SK-N-SH (cell line): ENCODE measurements around the gene SMC1A. TPM values are rescaled to one million over a fixed set of nuclear protein-coding genes. Genes with fewer than 3 reads are reported as not detected.

ENCODE experiments used
- CTCF ChIA-PET: fragments of 300-600, 350-600 bp; formaldehyde crosslinking; extraction: SDS; loops from one replicate; lab custom pipeline; 2021; lab: Yijun Ruan, JAX
- POLR2A ChIA-PET: fragments of 350-600 bp; sonication (Branson Sonifier 250); formaldehyde crosslinking; extraction: SDS; loops from one replicate; lab custom pipeline; 2020; ENCODE audit warnings: antibody characterized with exemption, inconsistent platforms; lab: Yijun Ruan, JAX
- DNase-seq: peaks from one replicate; pipeline ENCODE4 v3.0.0; 2012
- H2AFZ ChIP-seq: fragments of 200-600 bp; sonication (generic); 2 replicates; pipeline ENCODE4 v1.8.1; 2016; ENCODE audit warnings: antibody characterized with exemption, mild to moderate bottlenecking, low read depth
- H3F3A ChIP-seq: fragments of 200-600 bp; sonication (generic); replicated peaks from 2 replicates; pipeline ENCODE3; 2016; ENCODE audit warnings: antibody characterized with exemption, mild to moderate bottlenecking; ENCODE audit not compliant: insufficient read depth
- H3K27ac ChIP-seq, 2 experiments: fragments of 200-500 bp in 1 of 2; fragments of 200-600 bp in 1 of 2; sonication (Bioruptor generic) in 1 of 2; sonication (generic), shearing (Covaris generic) in 1 of 2; 2 replicates each; pipeline versions ENCODE4 v1.5.1 to v1.6.1; 2014 to 2016; ENCODE audit warnings: low read depth in 2 of 2, inconsistent platforms in 1 of 2, low read length in 1 of 2, mild to moderate bottlenecking in 1 of 2, mixed read lengths in 1 of 2
- H3K27me3 ChIP-seq: fragments of 200-600 bp; sonication (generic), shearing (Covaris generic); 2 replicates; pipeline ENCODE4 v1.6.1; 2016; ENCODE audit warnings: mixed run types; ENCODE audit not compliant: insufficient read depth
- H3K36me3 ChIP-seq, 2 experiments: fragments of 200-500 bp in 1 of 2; fragments of 200-600 bp in 1 of 2; sonication (Bioruptor generic) in 1 of 2; sonication (generic) in 1 of 2; replicated peaks in 1 of 2; 2 replicates each; pipeline versions ENCODE3 to v1.5.1; 2014 to 2016; ENCODE audit warnings: low read length in 1 of 2, mild to moderate bottlenecking in 1 of 2; ENCODE audit not compliant: insufficient read depth in 2 of 2, control insufficient read depth in 1 of 2
- H3K4me1 ChIP-seq, 2 experiments: fragments of 200-500 bp in 1 of 2; fragments of 200-600 bp in 1 of 2; sonication (Bioruptor generic) in 1 of 2; sonication (generic), shearing (Covaris generic) in 1 of 2; 2 replicates each; pipeline versions ENCODE4 v1.5.1 to v1.6.1; 2014 to 2016; ENCODE audit warnings: low read depth in 1 of 2, low read length in 1 of 2, mixed run types in 1 of 2; ENCODE audit not compliant: insufficient read depth in 2 of 2, control insufficient read depth in 1 of 2
- H3K4me2 ChIP-seq: fragments of 200-600 bp; sonication (generic), shearing (Covaris generic); 2 replicates; pipeline ENCODE4 v1.6.1; 2017; ENCODE audit warnings: mixed run types
- H3K4me3 ChIP-seq, 2 experiments: fragments of 200-500 bp in 1 of 2; fragments of 200-600 bp in 1 of 2; sonication (Bioruptor generic) in 1 of 2; sonication (generic), shearing (Covaris generic) in 1 of 2; 2 replicates each; pipeline versions ENCODE4 v1.5.1 to v1.8.1; 2014 to 2016; ENCODE audit warnings: low read depth in 2 of 2, inconsistent platforms in 1 of 2, low read length in 1 of 2, mild to moderate bottlenecking in 1 of 2, mixed read lengths in 1 of 2, moderate library complexity in 1 of 2
- H3K79me2 ChIP-seq: fragments of 200-600 bp; sonication (generic); 2 replicates; pipeline ENCODE4 v1.8.1; 2017; ENCODE audit warnings: mild to moderate bottlenecking; ENCODE audit not compliant: insufficient read depth
- H3K9ac ChIP-seq: fragments of 200-600 bp; sonication (generic); 2 replicates; pipeline ENCODE4 v1.6.1; 2017; ENCODE audit warnings: mixed run types
- H3K9me2 ChIP-seq: fragments of 200-600 bp; sonication (generic); 2 replicates; pipeline ENCODE4 v1.6.1; 2017; ENCODE audit warnings: mixed run types
- H3K9me3 ChIP-seq: fragments of 200-600 bp; sonication (generic); 2 replicates; pipeline ENCODE4 v1.6.1; 2017; ENCODE audit warnings: mixed run types, mild to moderate bottlenecking, moderate library complexity
- H4K20me1 ChIP-seq: fragments of 200-600 bp; sonication (generic); 2 replicates; pipeline ENCODE4 v1.6.1; 2017; ENCODE audit warnings: mild to moderate bottlenecking, mixed run types; ENCODE audit not compliant: insufficient read depth
- CTCF ChIP-seq: fragments of 200-600 bp; sonication (generic); IDR thresholded peaks from 2 replicates; pipeline ENCODE4 v1.6.1; 2017; ENCODE audit warnings: antibody characterized with exemption, mild to moderate bottlenecking, moderate library complexity
- EP300 ChIP-seq, 2 experiments: IDR thresholded peaks; 2 replicates each; pipeline versions ENCODE4 v1.4.0 to v1.6.1; 2012; ENCODE audit warnings: borderline replicate concordance in 1 of 2, low read depth in 1 of 2, low read length in 1 of 2
- EZH2phosphoT487 ChIP-seq: fragments of 200-600 bp; sonication (generic); IDR thresholded peaks from 2 replicates; pipeline ENCODE4 v1.6.1; 2017; ENCODE audit warnings: low read depth, mixed run types, mild to moderate bottlenecking, antibody characterized with exemption, moderate library complexity, borderline replicate concordance
- FOSL2 ChIP-seq: IDR thresholded peaks from 2 replicates; pipeline ENCODE4 v1.4.0; 2012; ENCODE audit warnings: low read depth, mild to moderate bottlenecking, moderate library complexity, borderline replicate concordance
- FOXJ3 ChIP-seq: sonication (generic); formaldehyde crosslinking; IDR thresholded peaks from 2 replicates; pipeline ENCODE4 v1.5.1; 2020; ENCODE audit warnings: mild to moderate bottlenecking, missing genetic modification reagents
- FOXM1 ChIP-seq: IDR thresholded peaks from 2 replicates; pipeline ENCODE4 v1.4.0; 2012; ENCODE audit warnings: low read depth, mild to moderate bottlenecking
- GATA2 ChIP-seq: sonication (generic); formaldehyde crosslinking; IDR thresholded peaks from 2 replicates; pipeline ENCODE4 v1.5.0; 2020; ENCODE audit warnings: mild to moderate bottlenecking, missing genetic modification reagents
- IRF3 ChIP-seq: fragments of 150-350 bp; IDR thresholded peaks from 2 replicates; pipeline ENCODE4 v1.6.1; 2016; ENCODE audit warnings: mild to moderate bottlenecking, low read depth, low read length
- JUND ChIP-seq: IDR thresholded peaks from 2 replicates; pipeline ENCODE4 v1.4.0; 2012
- MXI1 ChIP-seq: IDR thresholded peaks from 2 replicates; pipeline ENCODE4 v1.6.1; 2012; ENCODE audit warnings: mild to moderate bottlenecking, low read depth, low read length, improper control_type of control experiment
- NRF1 ChIP-seq: IDR thresholded peaks from 2 replicates; pipeline ENCODE4 v1.6.1; 2012; ENCODE audit warnings: low read depth, mild to moderate bottlenecking, low read length
- RCOR1 ChIP-seq: fragments of 150-350 bp; IDR thresholded peaks from 2 replicates; pipeline ENCODE4 v1.6.1; 2017; ENCODE audit warnings: antibody characterized with exemption, low read length
- RFX5 ChIP-seq: IDR thresholded peaks from 2 replicates; pipeline ENCODE4 v1.6.1; 2012; ENCODE audit warnings: mild to moderate bottlenecking, improper control_type of control experiment, low read length
- SIN3A ChIP-seq: IDR thresholded peaks from 2 replicates; pipeline ENCODE4 v1.6.1; 2012; ENCODE audit warnings: low read depth, mild to moderate bottlenecking, low read length, moderate library complexity, borderline replicate concordance
- TAF1 ChIP-seq: IDR thresholded peaks from 2 replicates; pipeline ENCODE4 v1.6.1; 2012; ENCODE audit warnings: low read depth, mild to moderate bottlenecking, low read length, moderate library complexity, borderline replicate concordance
- TCF12 ChIP-seq: IDR thresholded peaks from 2 replicates; pipeline ENCODE4 v1.4.0; 2012
- TEAD4 ChIP-seq: IDR thresholded peaks from 2 replicates; pipeline ENCODE4 v1.4.0; 2012; ENCODE audit warnings: mild to moderate bottlenecking, borderline replicate concordance; ENCODE audit not compliant: insufficient read depth
- WGBS: methylation state at CpG from one replicate; pipeline ENCODE4 v1.1.6; 2017; ENCODE audit warnings: low lambda C conversion rate; 5-methylcytosine and 5-hydroxymethylcytosine counted together
- polyA plus RNA-seq, 3 experiments: library from polyadenylated mRNA; depleted of rRNA; stranded (reverse); fragments of >200 nt; gene quantifications; 2 replicates each; pipeline ENCODE4 v1.2.3, GENCODE V29; 2012

SMC1A gene
- polyA plus RNA-seq, 1 of the 3 experiments (the other 2 are of a cell fraction), result 34.6 TPM

DNA sequence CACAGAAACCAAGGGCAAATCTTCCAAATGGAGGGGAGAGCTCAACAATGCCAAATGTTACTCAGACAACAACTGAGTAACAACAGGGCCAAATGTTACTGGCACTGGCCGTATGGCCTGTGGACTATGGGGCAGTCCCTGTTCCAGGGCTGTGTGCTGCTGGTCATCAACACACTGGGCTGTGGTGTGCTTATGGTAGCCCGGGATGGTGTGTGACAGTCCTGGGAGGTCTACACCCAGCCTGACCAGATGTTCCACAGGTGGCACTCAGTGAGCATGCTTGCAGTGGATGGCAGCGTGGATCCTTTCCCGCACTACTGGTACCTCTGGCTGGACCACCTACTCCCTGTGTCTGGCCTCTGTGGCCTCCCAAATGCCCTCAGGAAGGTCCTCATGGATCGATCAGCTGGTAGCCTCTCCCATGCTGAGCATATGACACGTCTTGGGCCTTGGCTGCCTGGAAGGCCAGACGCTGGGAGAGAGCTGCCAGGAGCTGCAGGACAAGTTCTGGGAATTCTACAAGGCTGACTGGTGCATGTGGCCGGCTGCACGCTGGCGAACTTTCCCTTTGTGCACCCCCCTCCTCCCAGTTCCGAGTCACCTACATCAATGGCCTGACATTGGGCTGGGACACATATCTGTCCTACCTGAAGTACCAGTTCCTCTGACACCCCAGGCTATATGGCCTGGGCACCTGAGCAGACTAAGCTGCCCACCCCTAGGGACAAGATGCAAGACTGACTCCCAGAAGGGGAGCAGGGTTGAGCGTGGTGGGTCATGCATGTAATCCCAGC lies 81.4 kb downstream of the SMC1A start:
- peaks cover 4% of the 10 kb centered on the region; the same call in 1 of the 2 replicates for H3K27me3 ChIP-seq
- no peak overlapping the region for H2AFZ ChIP-seq
- H3K9me2 ChIP-seq, result no peaks in the 10 kb centered on the region
- no peak overlapping the region for H3K4me3 ChIP-seq
- DNase-seq, result no peak
- H3K36me3 ChIP-seq, result no peaks in the 10 kb centered on the region
- TF ChIP-seq RFX5, result no peak
- TF ChIP-seq EZH2phosphoT487, result no peak
- TF ChIP-seq FOXM1, result no peak
- TF ChIP-seq TAF1, result no peak
- TF ChIP-seq MXI1, result no peak
- no peak for TF ChIP-seq TEAD4
- no peak for TF ChIP-seq FOSL2
- no peak for TF ChIP-seq SIN3A
- TF ChIP-seq GATA2, result no peak
- no peak for TF ChIP-seq EP300 (IDR thresholded peaks at IDR 0.05; ENCODE audit: borderline replicate concordance in 1 of 2, low read depth in 1 of 2, low read length in 1 of 2)
- TF ChIP-seq FOXJ3 (CRISPR knock-in tag), result no peak
- no peak for TF ChIP-seq RCOR1
- TF ChIP-seq JUND, result no peak
- TF ChIP-seq TCF12, result no peak
- TF ChIP-seq CTCF, result no peak
- TF ChIP-seq IRF3, result no peak
- no peak for TF ChIP-seq NRF1
- TF ChIP-seq, all 33 proteins: peak for 0
- POLR2A ChIA-PET, result no interaction called here
- Histone ChIP-seq H3F3A (no peaks in the 10 kb centered on the region), H3K9me3 (no peaks in the 10 kb centered on the region), H4K20me1 (no peaks in the 10 kb centered on the region), H3K4me1 (no peaks in the 10 kb centered on the region), H3K79me2 (no peaks in the 10 kb centered on the region), H3K4me2 (no peak overlapping the region), H3K9ac (no peak overlapping the region), H3K27ac (no peak overlapping the region)
- WGBS, result 57% methylated on average over 6 of the region's 12 CpGs
- CTCF ChIA-PET, result interaction anchor here (0.9 to 1.0 kb wide), 2 partner anchors 24 to 28 kb away, joined by 3 read pairs; no protein-coding TSS in a partner anchor
